Femur (tissue), 1 donor: Measurements from ENCODE around the gene FRMD4A.
A peak's percentile ranks its signal among the peaks of the same experiment; 100 is the strongest.
"Not testable (repeated sequence)": the region's sequence is repeated elsewhere in the genome, so short reads cannot be mapped to it uniquely, and the experiment has no call there.

ENCODE experiments used
- DNase-seq: peaks from one replicate; pipeline ENCODE4 v3.0.0-alpha.2; 2017

FRMD4A gene

GRCh38 chr10:14087566-14087965 is 243.2 kb downstream of the FRMD4A start:
- no peak for DNase-seq

GRCh38 chr10:14086596-14086995 is 244.1 kb downstream of the FRMD4A start:
- DNase-seq = no peak

- DNase-seq = no peak
These were observed 245.8 kb downstream of the FRMD4A start for GRCh38 chr10:14084875-14085274.

GRCh38 chr10:14080795-14081194 is 249.9 kb downstream of the FRMD4A start:
- no peak for DNase-seq

GRCh38 chr10:14077430-14077829 is 253.3 kb downstream of the FRMD4A start:
- no peak for DNase-seq

- peak; percentile 90 for DNase-seq
These were observed 256.5 kb downstream of the FRMD4A start for GRCh38 chr10:14074062-14074884.

GRCh38 chr10:14072541-14072940 is 258.2 kb downstream of the FRMD4A start:
- DNase-seq = no peak

- DNase-seq = no peak
These were observed 258.8 kb downstream of the FRMD4A start for GRCh38 chr10:14071956-14072355.

- DNase-seq = no peak
These were observed 262.0 kb downstream of the FRMD4A start for GRCh38 chr10:14068601-14069250.

GRCh38 chr10:14067638-14068037 is 263.1 kb downstream of the FRMD4A start:
- DNase-seq = not testable (repeated sequence)

GRCh38 chr10:14066106-14066505 is 264.6 kb downstream of the FRMD4A start:
- DNase-seq = no peak

- DNase-seq = no peak
These were observed 267.0 kb downstream of the FRMD4A start for GRCh38 chr10:14063531-14064285.

- DNase-seq = no peak
These were observed 268.0 kb downstream of the FRMD4A start for GRCh38 chr10:14062528-14063260.

GRCh38 chr10:14060320-14061070 is 270.2 kb downstream of the FRMD4A start:
- DNase-seq = no peak

GRCh38 chr10:14056610-14057332 is 274.0 kb downstream of the FRMD4A start:
- no peak for DNase-seq

GRCh38 chr10:14052931-14053330 is 277.8 kb downstream of the FRMD4A start:
- no peak for DNase-seq

- no peak for DNase-seq
These were observed 280.1 kb downstream of the FRMD4A start for GRCh38 chr10:14050598-14050997.

GRCh38 chr10:14048930-14049613 is 281.7 kb downstream of the FRMD4A start:
- DNase-seq = no peak

- DNase-seq = no peak
These were observed 283.3 kb downstream of the FRMD4A start for GRCh38 chr10:14047431-14047830.

GRCh38 chr10:14042051-14042450 is 288.7 kb downstream of the FRMD4A start:
- DNase-seq = not testable (repeated sequence)
